Mucosa of descending colon (tissue), 3 donors: Measurements from ENCODE around the gene TMOD3. TPM values are rescaled to one million over a fixed set of nuclear protein-coding genes. Genes with fewer than 3 reads are reported as not detected.

Source experiments
- ATAC-seq: fragments of 200-7000 bp; cut with Tn5 transposase; one replicate; pipeline ENCODE4 v1.9.1; 2020; ENCODE audit warnings: mild to moderate bottlenecking, moderate library complexity
- DNase-seq, 3 donors: peaks; one replicate each; pipeline ENCODE4 v3.0.0-alpha.2; 2020
- H3K36me3 ChIP-seq: fragments of 200-600 bp; one replicate; pipeline ENCODE4 v1.8.0; 2021; ENCODE audit warnings: low read depth, mild to moderate bottlenecking
- H3K4me1 ChIP-seq: fragments of 200-600 bp; one replicate; pipeline ENCODE4 v1.8.0; 2021; ENCODE audit warnings: low read depth, mild to moderate bottlenecking
- H3K4me3 ChIP-seq: fragments of 200-600 bp; one replicate; pipeline ENCODE4 v1.8.0; 2021; ENCODE audit warnings: mild to moderate bottlenecking
- H3K9me3 ChIP-seq: fragments of 200-600 bp; one replicate; pipeline ENCODE4 v1.8.0; 2021; ENCODE audit warnings: mild to moderate bottlenecking
- intact Hi-C, 2 donors: fragments of 100-400 bp; cut with DNase I in 1 of 2; cut with micrococcal nuclease in 1 of 2; formaldehyde crosslinking; loops; one replicate each; pipeline versions ENCODE4 v1.11.0 to v1.11.1; 2022; cut with DNase I, micrococcal nuclease
- total RNA-seq, 3 donors: library from RNA; stranded (reverse); fragmentation: NEBNext Ultra II Directional in 2 of 3; extraction: Animal tissue kit (Norgen Biotek cat#: 25700) in 2 of 3; gene quantifications; one replicate each; pipeline versions ENCODE4 v1.2.1 to v1.2.4, GENCODE V29; 2021 to 2023
- TF ChIP-seq, protein P1 (sequence below): fragments of 200-600 bp; IDR thresholded peaks from one replicate; pipeline ENCODE4 v1.8.0; 2022; ENCODE audit warnings: antibody characterized with exemption, mild to moderate bottlenecking
- donor health status: DM: no; HTN: no; CAD: no; lungs with moderate emphysema.
- donor health status: DM: no; HTN: no; CAD: no.
- donor health status: DM: no; HTN: yes; CAD: no.

The TMOD3 gene
- total RNA-seq, 3 donors from 2014 or later = 43.8 to 65.2 (median 63.7) TPM

DNA sequence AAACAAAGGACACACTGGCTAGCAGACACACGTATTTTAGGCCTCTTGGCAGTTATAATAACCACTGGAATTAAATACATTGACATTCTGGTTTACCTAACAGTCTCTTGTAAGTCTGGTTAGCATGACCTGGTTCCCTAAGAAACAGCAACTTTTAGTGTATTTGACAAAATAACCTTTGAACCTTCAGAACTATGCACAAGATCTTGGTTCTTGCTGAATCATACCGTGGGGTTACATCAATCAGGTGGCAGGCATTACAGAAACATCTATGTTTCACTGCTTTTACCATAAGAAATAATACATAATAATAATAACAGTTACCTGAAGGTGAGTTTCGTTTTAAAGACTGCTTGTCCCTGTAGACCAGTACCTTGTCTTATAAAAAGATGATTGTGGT lies 123.4 kb downstream of the TMOD3 start:
- TF ChIP-seq, protein P1, sequence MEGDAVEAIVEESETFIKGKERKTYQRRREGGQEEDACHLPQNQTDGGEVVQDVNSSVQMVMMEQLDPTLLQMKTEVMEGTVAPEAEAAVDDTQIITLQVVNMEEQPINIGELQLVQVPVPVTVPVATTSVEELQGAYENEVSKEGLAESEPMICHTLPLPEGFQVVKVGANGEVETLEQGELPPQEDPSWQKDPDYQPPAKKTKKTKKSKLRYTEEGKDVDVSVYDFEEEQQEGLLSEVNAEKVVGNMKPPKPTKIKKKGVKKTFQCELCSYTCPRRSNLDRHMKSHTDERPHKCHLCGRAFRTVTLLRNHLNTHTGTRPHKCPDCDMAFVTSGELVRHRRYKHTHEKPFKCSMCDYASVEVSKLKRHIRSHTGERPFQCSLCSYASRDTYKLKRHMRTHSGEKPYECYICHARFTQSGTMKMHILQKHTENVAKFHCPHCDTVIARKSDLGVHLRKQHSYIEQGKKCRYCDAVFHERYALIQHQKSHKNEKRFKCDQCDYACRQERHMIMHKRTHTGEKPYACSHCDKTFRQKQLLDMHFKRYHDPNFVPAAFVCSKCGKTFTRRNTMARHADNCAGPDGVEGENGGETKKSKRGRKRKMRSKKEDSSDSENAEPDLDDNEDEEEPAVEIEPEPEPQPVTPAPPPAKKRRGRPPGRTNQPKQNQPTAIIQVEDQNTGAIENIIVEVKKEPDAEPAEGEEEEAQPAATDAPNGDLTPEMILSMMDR = no peak
- no peak overlapping the region for H3K4me3 ChIP-seq
- H3K4me1 ChIP-seq = no peaks in the 10 kb centered on the region
- no peaks in the 10 kb centered on the region for H3K9me3 ChIP-seq
- DNase-seq (no peak), ATAC-seq (no peak)
- peaks cover 7% of the 10 kb centered on the region for H3K36me3 ChIP-seq
- intact Hi-C loops = no loop called here

DNA sequence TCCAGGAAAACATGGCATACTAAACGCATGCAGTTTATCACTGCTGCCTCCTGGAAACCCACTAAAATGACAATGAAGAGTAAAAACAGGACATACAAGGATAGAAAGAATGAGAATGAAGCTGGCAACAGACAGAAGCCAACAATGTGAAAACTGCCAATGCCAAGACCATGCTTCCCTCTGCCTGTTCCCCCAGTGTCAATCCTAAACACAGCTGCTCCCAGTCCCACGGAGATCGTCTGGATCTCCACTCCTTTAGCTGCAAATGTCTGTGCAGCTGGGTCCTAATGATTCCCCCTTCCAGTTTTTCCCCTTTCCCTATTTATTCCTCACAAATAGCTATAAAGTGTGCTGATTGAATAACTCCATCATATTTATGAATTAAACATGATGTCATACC lies 126.1 kb downstream of the TMOD3 start:
- intact Hi-C loops = no loop called here
- Histone ChIP-seq H3K36me3 (peaks cover 7% of the 10 kb centered on the region), H3K9me3 (no peaks in the 10 kb centered on the region), H3K4me1 (no peaks in the 10 kb centered on the region), H3K4me3 (no peak overlapping the region)
- ATAC-seq (no peak), DNase-seq (no peak)
- TF ChIP-seq, protein P1 = no peak

Other genes starting within 250 kb of the TMOD3 start
- 10 to 100 TPM; 36.5 to 45.5 (median 43.0) TPM for gene DMXL2, start 206.9 kb upstream of the TMOD3 start, total RNA-seq
- 1 to 10 TPM in 1 of 3 donors, under 1 TPM in 2; 0.78 to 3.3 (median 0.89) TPM for gene SCG3, start 148.2 kb upstream of the TMOD3 start, total RNA-seq
- 10 to 100 TPM in 1 of 3 donors, 1 to 10 TPM in 2; 3.8 to 12.8 (median 7.3) TPM for gene LYSMD2, start 92.0 kb upstream of the TMOD3 start, total RNA-seq
- gene TMOD2, start 78.1 kb upstream of the TMOD3 start, total RNA-seq = 10 to 100 TPM in 1 of 3 donors, 1 to 10 TPM in 2; 3.7 to 30.3 (median 6.3) TPM
- gene LEO1, start 142.1 kb downstream of the TMOD3 start, total RNA-seq = 10 to 100 TPM; 21.3 to 26.6 (median 26.3) TPM
- gene MAPK6, start 189.6 kb downstream of the TMOD3 start, total RNA-seq = 10 to 100 TPM; 47.6 to 86.8 (median 73.9) TPM